WTC11 (cell line): ENCODE results near the gene OSBPL6. TPM values are rescaled to one million over a fixed set of nuclear protein-coding genes. Genes with fewer than 3 reads are reported as not detected.

Source experiments
- ATAC-seq: fragments of 200-7000 bp; cut with Tn5 transposase; 2 replicates; pipeline ENCODE4 v1.10.0; 2021; ENCODE audit warnings: mild to moderate bottlenecking, moderate library complexity
- CTCF ChIA-PET: fragments of 300-600 bp; sonication (Branson Sonifier 250); formaldehyde crosslinking; loops from one replicate; lab custom pipeline; 2021; ENCODE audit warnings: antibody characterized with exemption; lab: Charles Lee
- POLR2A ChIA-PET: fragments of 350-600 bp; sonication (Branson Sonifier 250); formaldehyde crosslinking; loops from one replicate; lab custom pipeline; 2021; ENCODE audit warnings: antibody characterized with exemption; lab: Charles Lee
- DNase-seq: peaks from one replicate; pipeline ENCODE4 v3.0.0; 2021; ENCODE audit warnings: low spot score
- H3K27ac Mint-ChIP-seq: 2 replicates; pipeline ENCODE4 v1.8.0; 2021; ENCODE audit warnings: mixed read lengths
- H3K27me3 Mint-ChIP-seq: 2 replicates; pipeline ENCODE4 v1.8.0; 2021; ENCODE audit warnings: low read depth, mild to moderate bottlenecking, moderate library complexity, mixed read lengths
- H3K36me3 Mint-ChIP-seq: 2 replicates; pipeline ENCODE4 v1.8.0; 2021; ENCODE audit warnings: mixed read lengths
- H3K4me1 Mint-ChIP-seq: 2 replicates; pipeline ENCODE4 v1.8.0; 2022; ENCODE audit warnings: mixed read lengths
- H3K4me3 Mint-ChIP-seq: 2 replicates; pipeline ENCODE4 v1.8.0; 2021; ENCODE audit warnings: mild to moderate bottlenecking, moderate library complexity, mixed read lengths
- H3K9me3 Mint-ChIP-seq: 2 replicates; pipeline ENCODE4 v1.8.0; 2021; ENCODE audit warnings: mixed read lengths
- AFF4 ChIP-seq: sonication (generic); formaldehyde crosslinking; IDR thresholded peaks from 2 replicates; pipeline ENCODE4 v1.8.1; 2023; ENCODE audit warnings: mild to moderate bottlenecking, missing genetic modification reagents, borderline replicate concordance
- ATF3 ChIP-seq: sonication (generic); formaldehyde crosslinking; conservative IDR thresholded peaks from 2 replicates; pipeline ENCODE4 v1.8.1; 2022; ENCODE audit warnings: mild to moderate bottlenecking, missing genetic modification reagents
- CREM ChIP-seq: sonication (generic); formaldehyde crosslinking; IDR thresholded peaks from 2 replicates; pipeline ENCODE4 v1.8.1; 2022; ENCODE audit warnings: mild to moderate bottlenecking, missing genetic modification reagents, moderate library complexity
- CTCF ChIP-seq: fragments of 200-600 bp; IDR thresholded peaks from 2 replicates; pipeline ENCODE4 v1.8.0; 2022; ENCODE audit warnings: antibody characterized with exemption
- HMGXB4 ChIP-seq: sonication (generic); formaldehyde crosslinking; IDR thresholded peaks from 2 replicates; pipeline ENCODE4 v1.8.1; 2023; ENCODE audit warnings: mild to moderate bottlenecking, moderate library complexity, missing genetic modification reagents
- JUN ChIP-seq: sonication (generic); formaldehyde crosslinking; IDR thresholded peaks from 2 replicates; pipeline ENCODE4 v1.8.0; 2023; ENCODE audit warnings: mild to moderate bottlenecking, missing genetic modification reagents
- KAT7 ChIP-seq: sonication (generic); formaldehyde crosslinking; IDR thresholded peaks from 2 replicates; pipeline ENCODE4 v1.8.1; 2023; ENCODE audit warnings: missing genetic modification reagents, mild to moderate bottlenecking, borderline replicate concordance
- MAX ChIP-seq: sonication (generic); formaldehyde crosslinking; IDR thresholded peaks from 2 replicates; pipeline ENCODE4 v1.8.0; 2022; ENCODE audit warnings: mild to moderate bottlenecking, missing genetic modification reagents
- NFE2L1 ChIP-seq: sonication (generic); formaldehyde crosslinking; IDR thresholded peaks from 2 replicates; pipeline ENCODE4 v1.8.1; 2023; ENCODE audit warnings: missing genetic modification reagents
- SP1 ChIP-seq: sonication (generic); formaldehyde crosslinking; conservative IDR thresholded peaks from 2 replicates; pipeline ENCODE4 v1.8.1; 2022; ENCODE audit warnings: missing genetic modification reagents
- TCF7 ChIP-seq: sonication (generic); formaldehyde crosslinking; IDR thresholded peaks from 2 replicates; pipeline ENCODE4 v1.8.0; 2022; ENCODE audit warnings: mild to moderate bottlenecking, low read depth, missing genetic modification reagents, moderate library complexity
- TP53 ChIP-seq: sonication (generic); formaldehyde crosslinking; IDR thresholded peaks from 2 replicates; pipeline ENCODE4 v1.8.1; 2023; ENCODE audit warnings: mild to moderate bottlenecking, missing genetic modification reagents
- ZBTB21 ChIP-seq: sonication (generic); formaldehyde crosslinking; IDR thresholded peaks from 2 replicates; pipeline ENCODE4 v1.8.1; 2023; ENCODE audit warnings: mild to moderate bottlenecking, missing genetic modification reagents, borderline replicate concordance
- ZMAT4 ChIP-seq: fragments of 250-450 bp; sonication (Bioruptor Pico); IDR thresholded peaks from 2 replicates; pipeline ENCODE4 v1.9.0; 2021; ENCODE audit warnings: mild to moderate bottlenecking
- ZNF138 ChIP-seq: sonication (generic); formaldehyde crosslinking; conservative IDR thresholded peaks from 2 replicates; pipeline ENCODE4 v1.8.1; 2022; ENCODE audit warnings: mild to moderate bottlenecking, moderate library complexity, missing genetic modification reagents
- ZNF281 ChIP-seq: sonication (generic); formaldehyde crosslinking; IDR thresholded peaks from 2 replicates; pipeline ENCODE4 v1.8.0; 2023; ENCODE audit warnings: mild to moderate bottlenecking, missing genetic modification reagents
- ZNF396 ChIP-seq: fragments of 250-450 bp; sonication (Bioruptor Pico); IDR thresholded peaks from 2 replicates; pipeline ENCODE4 v1.8.0; 2021; ENCODE audit warnings: mild to moderate bottlenecking, moderate library complexity, borderline replicate concordance
- ZNF423 ChIP-seq: fragments of 250-450 bp; sonication (Bioruptor Pico); IDR thresholded peaks from 2 replicates; pipeline ENCODE4 v2.1.2; 2022; ENCODE audit warnings: mild to moderate bottlenecking, moderate library complexity
- ZNF532 ChIP-seq: fragments of 250-450 bp; sonication (Bioruptor Pico); IDR thresholded peaks from 2 replicates; pipeline ENCODE4 v1.9.0; 2021; ENCODE audit warnings: mild to moderate bottlenecking, borderline replicate concordance
- total RNA-seq: library from RNA; stranded (reverse); gene quantifications from 3 replicates; pipeline ENCODE4 v1.2.3, GENCODE V29; 2021

Gene OSBPL6
- total RNA-seq, 1 experiment from 2014 or later = 9.2 TPM

- no peak for DNase-seq
- TF ChIP-seq ZMAT4 (CRISPR knock-in tag) (no peak), ATF3 (CRISPR knock-in tag) (no peak), ZNF532 (CRISPR knock-in tag) (no peak), TP53 (no peak), KAT7 (no peak), ZBTB21 (CRISPR knock-in tag) (no peak), TCF7 (CRISPR knock-in tag) (no peak), AFF4 (no peak), JUN (CRISPR knock-in tag) (no peak), CTCF (no peak), NFE2L1 (CRISPR knock-in tag) (no peak), SP1 (CRISPR knock-in tag) (no peak), ZNF281 (CRISPR knock-in tag) (no peak), ZNF138 (CRISPR knock-in tag) (no peak), CREM (CRISPR knock-in tag) (no peak), HMGXB4 (CRISPR knock-in tag) (no peak), ZNF423 (CRISPR knock-in tag) (no peak), ZNF396 (CRISPR knock-in tag) (no peak), MAX (CRISPR knock-in tag) (no peak)
- H3K27me3 Mint-ChIP-seq = no peaks in the 10 kb centered on the region
- no peak overlapping the region for H3K27ac Mint-ChIP-seq
- H3K4me3 Mint-ChIP-seq = no peak overlapping the region
- H3K4me1 Mint-ChIP-seq = 0 out of 2 replicates have a peak, but pooled peaks cover 2% of the 10 kb centered on the region
- ChIA-PET POLR2A (no interaction called here), CTCF (no interaction called here)
- no peak for ATAC-seq
- peaks cover 19% of the 10 kb centered on the region for H3K9me3 Mint-ChIP-seq
- peaks cover 13% of the 10 kb centered on the region for H3K36me3 Mint-ChIP-seq
These were observed 97.4 kb downstream of the OSBPL6 start for GRCh38 chr2:178291703-178292102.
